NCI-H2081 treated with DMSO at 0.1 percent for 48 hours (cell line): ENCODE results near the gene CEP72.
"Not testable (repeated sequence)": the region's sequence is repeated elsewhere in the genome, so short reads cannot be mapped to it uniquely, and the experiment has no call there.

Source experiments
- DNase-seq: peaks from one replicate; lab custom pipeline; 2025; lab: John Stamatoyannopoulos, UW

Gene CEP72

GRCh38 chr5:618450-618849, 6.3 kb downstream of the CEP72 start:
- no peak for DNase-seq

DNA sequence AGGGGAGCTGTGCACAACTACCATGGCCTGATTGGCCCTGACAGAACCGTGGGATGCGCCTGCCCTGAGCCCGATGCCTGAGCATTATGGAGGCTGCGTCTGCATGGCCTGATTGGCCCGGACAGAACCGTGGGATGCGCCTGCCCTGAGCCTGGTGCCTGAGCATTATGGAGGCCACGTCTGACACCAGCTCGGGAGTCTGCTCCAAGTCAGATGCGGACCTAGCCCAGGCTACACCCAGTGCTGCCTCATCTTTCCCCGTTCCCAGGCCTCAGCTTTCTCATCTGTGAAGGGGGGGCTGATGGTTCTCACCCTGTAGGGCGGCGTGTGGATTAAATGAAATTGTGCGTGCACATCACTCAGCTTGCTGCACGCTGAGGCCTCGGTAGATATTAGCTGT, 7.3 kb downstream of the CEP72 start:
- no peak for DNase-seq

GRCh38 chr5:620152-620551, 8.0 kb downstream of the CEP72 start:
- DNase-seq: no peak

DNA sequence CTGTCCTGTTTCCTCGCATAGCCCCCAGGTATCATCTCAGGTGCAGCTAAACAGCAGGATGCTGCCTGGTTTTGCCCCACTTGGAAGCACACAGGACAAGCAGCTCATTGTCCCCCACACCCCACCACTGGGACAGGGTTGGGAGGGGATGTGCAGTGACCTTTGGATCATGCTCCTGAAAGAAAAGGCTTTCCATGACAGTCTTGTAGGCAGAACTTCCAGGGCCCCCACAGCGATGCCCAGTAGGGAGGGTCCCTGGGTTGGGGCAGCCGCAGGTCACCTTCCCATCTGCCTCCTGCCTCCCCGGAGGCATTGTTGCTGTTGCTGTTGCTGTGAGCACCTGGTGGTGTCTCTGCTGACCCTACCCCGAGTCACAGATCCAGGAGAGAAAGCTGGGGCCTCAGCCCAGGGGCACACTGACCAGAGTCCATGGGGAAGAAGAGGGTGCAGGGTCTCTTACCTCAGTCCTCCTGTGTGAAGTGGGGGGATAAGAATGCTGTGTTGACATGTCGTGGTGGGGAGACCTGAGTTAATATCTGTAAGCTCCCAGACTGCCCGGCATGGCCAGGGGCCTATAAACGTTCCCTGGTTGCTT, 8.5 kb downstream of the CEP72 start:
- DNase-seq: no peak

DNA sequence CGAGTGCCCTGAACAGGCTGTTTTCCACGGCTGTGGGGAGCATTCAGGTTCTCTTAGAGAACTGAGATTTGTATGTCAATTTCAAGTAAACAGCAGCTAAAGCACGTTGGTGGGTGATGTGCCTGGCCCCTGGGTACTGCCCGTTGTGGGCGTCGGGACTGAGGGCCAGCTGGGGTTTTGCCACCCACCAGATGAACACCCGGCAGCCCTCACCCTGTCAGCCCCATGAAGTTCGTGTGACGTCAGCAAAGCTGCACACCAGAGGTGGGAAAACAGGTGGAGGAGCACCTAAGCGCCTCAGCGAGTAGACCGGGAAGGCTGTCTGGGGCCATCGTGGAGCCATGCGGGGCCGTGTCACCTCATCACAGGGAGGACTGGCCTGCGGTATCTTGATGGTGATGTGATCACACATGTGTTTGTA, 9.2 kb downstream of the CEP72 start:
- DNase-seq: no peak

DNA sequence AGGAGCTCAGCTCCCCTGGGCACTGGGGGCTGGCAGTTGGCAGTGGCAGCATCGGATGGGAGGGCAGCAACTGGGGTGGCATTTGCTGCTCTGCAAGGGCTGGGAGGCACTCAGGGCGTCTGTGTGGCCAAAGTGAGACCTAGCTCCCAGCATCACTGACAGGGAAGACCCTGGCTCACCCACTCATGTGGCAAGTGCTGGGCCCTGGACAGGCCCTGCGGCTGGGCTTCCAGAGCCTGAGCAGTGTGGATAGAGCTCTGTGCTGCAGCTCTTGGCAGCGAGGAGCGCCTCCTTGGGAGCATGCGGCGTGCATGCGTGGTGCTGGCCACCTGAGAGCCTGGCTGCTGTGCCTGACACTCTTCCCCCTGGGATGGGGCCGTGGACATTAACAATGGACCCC, 10.2 kb downstream of the CEP72 start:
- DNase-seq: no peak

DNA sequence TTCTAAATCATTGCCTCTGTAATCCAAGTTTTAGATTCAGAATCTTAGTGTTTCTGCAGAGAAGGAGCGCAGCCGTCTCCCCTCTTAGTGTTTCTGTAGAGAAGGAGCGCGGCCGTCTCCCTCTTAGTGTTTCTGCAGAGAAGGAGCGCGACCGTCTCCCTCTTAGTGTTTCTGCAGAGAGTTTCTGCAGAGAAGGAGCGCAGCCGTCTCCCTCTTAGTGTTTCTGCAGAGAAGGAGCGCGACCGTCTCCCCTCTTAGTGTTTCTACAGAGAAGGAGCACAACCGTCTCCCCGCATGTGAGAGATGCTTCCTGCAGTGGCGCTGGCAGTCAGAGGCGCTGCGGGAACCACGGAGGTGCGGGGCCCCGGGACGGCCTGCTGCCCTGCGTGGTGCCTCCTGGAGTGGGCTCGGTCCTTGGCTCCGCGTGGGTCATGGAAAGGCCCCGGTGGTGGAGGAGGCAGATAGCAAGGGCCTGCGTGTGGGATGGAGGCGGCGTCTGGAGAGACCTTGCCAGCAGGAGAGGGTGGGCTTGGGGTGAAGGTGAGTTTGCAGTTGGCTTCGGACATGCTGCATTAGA, 10.9 kb downstream of the CEP72 start:
- DNase-seq: no peak

DNA sequence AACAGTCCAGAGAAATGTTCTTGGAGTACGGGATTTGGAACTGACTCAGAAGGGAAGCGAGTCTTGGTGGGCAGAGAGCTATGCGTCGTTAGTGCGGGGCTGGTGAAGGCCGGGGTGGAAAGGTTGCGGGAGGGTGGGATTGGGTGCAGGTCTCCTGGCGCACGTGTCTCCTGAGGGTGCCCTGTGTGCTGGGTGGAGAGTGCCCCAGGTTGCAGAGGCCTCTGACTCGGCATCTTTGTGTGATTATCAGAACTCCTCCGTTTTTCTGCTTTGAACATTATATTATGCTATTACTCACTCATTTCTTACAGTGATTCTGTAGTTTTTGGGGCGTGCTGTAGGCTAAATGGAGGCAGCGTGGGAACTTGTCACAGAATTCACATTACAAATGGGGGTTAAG, 11.4 kb downstream of the CEP72 start:
- DNase-seq: no peak

DNA sequence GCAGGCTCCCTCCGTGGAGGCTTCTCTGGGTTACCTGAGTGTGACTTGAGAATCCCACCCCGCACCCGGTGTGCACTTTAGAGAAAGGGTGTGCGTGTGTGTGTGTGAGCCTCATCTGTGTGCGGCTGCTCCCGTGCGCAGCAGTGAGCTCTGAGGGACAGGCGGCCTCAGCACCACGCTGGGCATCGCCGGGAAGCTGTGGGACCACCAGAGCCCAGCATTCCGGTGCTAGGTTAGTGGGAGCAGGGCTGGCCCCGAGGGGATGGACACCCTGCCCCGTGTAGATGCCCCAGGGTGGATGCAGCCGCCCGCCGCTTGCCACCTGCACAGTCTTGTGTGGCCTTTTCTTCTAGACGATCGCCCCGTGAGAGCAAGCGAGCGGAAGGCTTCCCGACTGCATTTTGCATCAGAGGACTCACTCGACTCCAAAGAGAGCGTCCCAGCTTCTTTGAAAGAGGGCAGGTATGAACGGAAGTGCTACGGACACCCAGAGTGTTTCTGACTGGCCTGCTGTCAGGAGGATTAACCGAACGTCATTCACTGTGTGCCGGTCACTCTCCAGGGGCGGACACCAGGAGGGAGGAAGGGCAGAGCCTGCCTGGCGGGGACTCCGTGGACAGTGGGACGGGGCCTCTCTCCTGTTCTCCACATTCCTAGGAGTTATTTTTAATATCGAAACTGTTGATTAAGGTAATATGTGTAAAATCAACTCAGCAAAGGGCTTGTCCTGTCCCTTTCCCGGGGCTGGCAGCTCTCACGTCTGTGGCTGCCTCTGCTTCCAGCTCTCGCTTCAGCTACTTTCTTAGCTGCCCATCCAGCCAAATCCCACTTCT, 12.2 kb downstream of the CEP72 start:
- no peak for DNase-seq

DNA sequence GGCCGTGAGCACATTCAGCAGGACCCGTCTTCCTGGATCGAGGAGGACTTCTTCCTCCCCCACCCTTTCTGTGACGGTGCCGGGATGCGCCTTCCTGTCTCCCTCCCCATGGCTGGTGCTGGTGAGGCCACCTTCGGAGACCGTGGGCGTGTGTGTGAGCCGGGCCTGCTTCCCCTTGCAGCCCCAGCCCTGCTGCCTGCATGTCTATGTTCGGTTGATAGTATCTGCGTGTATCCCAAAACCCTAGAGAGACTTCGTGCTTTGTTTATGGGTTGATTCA, 12.8 kb downstream of the CEP72 start:
- DNase-seq: no peak

GRCh38 chr5:625516-625915, 13.4 kb downstream of the CEP72 start:
- no peak for DNase-seq

GRCh38 chr5:626850-627249, 14.7 kb downstream of the CEP72 start:
- no peak for DNase-seq

GRCh38 chr5:627840-628239, 15.7 kb downstream of the CEP72 start:
- DNase-seq: no peak

- DNase-seq: not testable (repeated sequence)
Measured at GRCh38 chr5:628351-629205, 16.4 kb downstream of the CEP72 start.

DNA sequence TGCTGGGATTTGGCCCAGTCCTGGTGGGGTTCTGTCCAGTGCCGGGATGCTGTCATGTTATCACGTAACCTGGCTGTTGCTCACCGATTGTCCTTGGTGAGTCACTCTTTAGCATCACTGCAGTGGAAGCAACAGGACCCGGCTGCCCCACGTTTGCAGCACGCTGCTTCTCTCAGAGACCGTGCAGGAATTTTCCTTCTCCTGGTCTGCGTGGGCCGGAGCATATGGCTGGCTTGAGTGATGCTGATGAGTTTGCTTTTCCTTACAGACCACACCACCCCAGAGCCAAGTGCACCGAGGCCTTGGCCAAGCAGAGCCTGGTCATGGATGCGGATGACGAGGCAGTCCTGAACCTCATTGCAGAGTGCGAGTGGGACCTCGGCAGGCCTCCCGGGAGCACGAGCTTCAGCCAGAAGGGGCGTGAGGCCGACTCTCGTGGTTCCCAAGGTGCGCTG, 21.4 kb downstream of the CEP72 start:
- DNase-seq: no peak

DNA sequence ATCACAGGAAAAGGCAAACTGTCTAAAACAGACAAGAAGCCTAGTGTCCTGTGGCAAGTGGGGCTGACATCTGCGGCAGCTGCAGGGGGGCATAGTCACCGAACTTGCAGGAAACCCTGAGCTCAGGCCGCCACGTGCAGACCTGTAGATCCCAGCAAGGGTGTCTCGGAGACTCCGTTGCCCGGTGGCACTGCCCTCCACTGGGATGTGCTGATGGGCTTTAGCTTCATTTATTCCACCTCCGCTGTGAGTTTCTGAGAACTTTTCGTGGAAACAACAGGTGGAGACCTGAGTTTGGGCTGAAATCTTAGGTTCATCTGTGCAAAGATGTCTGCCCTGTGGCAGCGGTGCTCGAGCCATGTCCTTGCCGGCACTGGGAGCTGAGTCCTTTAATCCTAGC, 22.1 kb downstream of the CEP72 start:
- DNase-seq: no peak

GRCh38 chr5:635306-636055, 23.3 kb downstream of the CEP72 start:
- no peak for DNase-seq

DNA sequence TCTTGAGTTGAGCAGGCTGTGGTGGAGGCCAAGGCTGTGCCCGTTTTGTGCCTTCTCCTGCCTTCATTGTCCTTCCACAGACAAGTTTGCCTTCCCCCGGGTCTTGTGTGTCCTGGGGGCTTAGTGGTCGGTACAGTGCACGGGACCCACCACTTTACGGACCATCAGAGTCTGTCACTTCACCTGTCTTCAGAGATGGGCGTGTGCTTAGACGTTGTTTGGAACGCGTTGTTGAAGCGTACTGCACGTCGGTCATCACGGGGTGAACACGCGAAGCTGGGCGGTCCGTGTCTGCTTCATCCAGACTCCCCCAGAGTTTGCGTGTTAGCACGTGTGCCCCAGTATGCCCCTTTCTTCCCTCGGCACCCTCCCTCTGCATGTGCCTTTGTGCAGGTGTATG, 24.8 kb downstream of the CEP72 start:
- no peak for DNase-seq

DNA sequence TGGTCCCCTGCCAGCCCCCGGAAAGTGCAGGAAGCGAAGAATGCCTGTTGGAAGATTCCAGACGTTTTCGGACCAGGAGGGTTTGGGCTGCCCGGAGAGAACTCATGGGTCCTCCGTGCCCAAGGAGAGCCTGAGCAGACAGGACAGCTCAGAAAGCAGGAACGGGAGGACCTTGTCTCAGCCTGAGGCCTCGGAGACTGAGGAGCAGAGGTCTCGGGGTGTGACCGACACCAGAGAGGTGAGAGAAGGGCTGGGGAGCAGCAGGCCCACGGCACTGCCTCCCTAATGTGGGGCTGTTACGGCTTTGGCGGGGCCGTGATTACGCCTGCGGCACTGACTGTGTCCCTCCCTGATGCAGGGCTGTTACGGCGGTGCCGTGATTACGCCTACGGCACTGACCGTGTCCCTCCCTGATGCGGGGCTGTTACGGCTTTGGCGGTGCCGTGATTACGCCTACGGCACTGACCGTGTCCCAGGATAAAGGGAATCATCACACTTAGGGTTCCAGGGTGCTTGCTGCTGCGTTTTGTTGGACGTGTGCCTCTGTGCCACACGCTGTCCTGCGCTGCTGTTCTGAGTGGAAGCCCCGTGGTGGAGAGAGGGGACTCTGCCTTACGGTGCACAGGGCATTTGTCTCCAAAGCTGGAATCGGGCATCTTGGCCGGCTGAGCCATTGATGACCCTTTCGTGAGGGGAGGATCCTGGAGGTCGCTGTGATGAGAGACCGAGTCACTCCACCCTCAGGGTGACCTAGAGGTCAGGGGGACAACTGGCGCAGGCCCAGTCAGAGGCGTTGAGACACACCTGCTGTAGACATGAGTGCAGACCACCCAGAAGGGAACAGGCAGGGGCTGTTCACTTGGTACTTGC, 25.7 kb downstream of the CEP72 start:
- DNase-seq: no peak

DNA sequence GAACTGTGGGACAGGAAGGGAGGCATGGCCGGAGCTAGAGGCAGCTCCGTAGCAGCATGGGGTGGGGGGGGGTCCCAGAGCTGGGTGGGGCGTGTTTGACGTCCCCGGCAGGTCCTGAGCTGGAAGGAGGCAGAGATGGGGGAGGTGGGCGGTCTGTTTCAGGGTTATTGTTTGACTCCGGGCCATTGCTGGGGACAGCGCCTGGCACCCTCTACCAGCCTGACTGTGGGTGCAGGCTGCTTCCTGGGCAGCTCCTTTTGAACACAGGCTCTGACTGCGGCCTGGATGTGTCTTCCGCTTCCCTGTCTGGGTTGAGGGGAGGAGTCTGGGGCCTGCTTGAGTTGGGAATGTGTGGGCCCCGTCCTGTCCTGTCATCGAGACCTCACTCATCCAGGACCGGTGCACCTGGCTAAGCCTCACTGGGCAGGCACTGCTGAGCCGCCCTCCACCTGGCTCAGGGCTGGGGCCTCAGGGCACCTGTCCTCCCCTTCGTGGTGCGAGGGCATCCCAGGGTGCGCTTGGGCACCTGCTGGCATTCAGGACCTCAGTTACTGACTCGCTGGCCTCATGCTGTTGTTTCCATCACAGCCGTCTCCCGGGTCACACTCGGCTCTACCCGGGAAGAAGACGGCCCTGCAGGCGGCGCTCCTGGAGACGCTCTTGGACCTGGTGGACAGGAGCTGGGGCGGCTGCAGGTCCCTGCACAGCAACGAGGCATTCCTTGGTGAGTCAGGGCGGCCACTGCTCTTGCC, 26.5 kb downstream of the CEP72 start:
- DNase-seq: no peak

DNA sequence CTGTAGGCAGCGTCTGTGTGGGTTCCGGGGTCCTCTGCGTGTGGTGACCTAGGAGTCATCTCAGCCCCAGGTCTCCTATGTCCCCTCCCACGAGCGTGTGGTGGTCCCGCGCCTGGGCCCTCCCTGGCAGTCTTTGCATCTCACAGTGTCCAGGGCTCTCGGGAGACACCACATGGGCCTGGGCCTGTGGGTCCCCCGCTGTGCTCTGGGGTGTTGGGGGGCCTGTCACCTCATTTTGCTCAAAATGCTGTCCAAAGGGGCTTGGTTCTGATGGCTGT, 27.1 kb downstream of the CEP72 start:
- DNase-seq: no peak
